Liver (tissue), 9 donors: ENCODE measurements around the gene DTYMK. TPM values are rescaled to one million over a fixed set of nuclear protein-coding genes. Genes with fewer than 3 reads are reported as not detected.

Experiments
- DNase-seq: peaks from one replicate; pipeline ENCODE4 v3.0.0-alpha.2; 2017; ENCODE audit warnings: low spot score
- H3K27ac ChIP-seq, 2 donors: one replicate each; pipeline ENCODE4 v1.7.0; 2013; ENCODE audit warnings: inconsistent platforms in 2 of 2, low read length in 2 of 2, control low read depth in 1 of 2, low read depth in 1 of 2, mild to moderate bottlenecking in 1 of 2
- H3K27me3 ChIP-seq, 4 donors: one replicate each; pipeline versions ENCODE4 v1.6.1 to v1.7.0; 2013; ENCODE audit warnings: low read length in 3 of 4, inconsistent platforms in 1 of 4, mild to moderate bottlenecking in 1 of 4, moderate library complexity in 1 of 4; ENCODE audit not compliant: control insufficient read depth in 4 of 4, insufficient read depth in 4 of 4
- H3K36me3 ChIP-seq, 4 donors: one replicate each; pipeline versions ENCODE4 v1.6.1 to v1.7.0; 2013; ENCODE audit warnings: low read length in 3 of 4, mild to moderate bottlenecking in 3 of 4, low read depth in 1 of 4, moderate library complexity in 1 of 4; ENCODE audit not compliant: control insufficient read depth in 4 of 4, insufficient read depth in 3 of 4
- H3K4me1 ChIP-seq, 4 donors: one replicate each; pipeline versions ENCODE4 v1.6.1 to v1.7.0; 2013; ENCODE audit warnings: low read length in 3 of 4, mild to moderate bottlenecking in 3 of 4, moderate library complexity in 1 of 4; ENCODE audit not compliant: control insufficient read depth in 4 of 4, insufficient read depth in 4 of 4
- H3K4me3 ChIP-seq, 3 donors: one replicate each; pipeline versions ENCODE4 v1.6.1 to v1.7.0; 2013; ENCODE audit warnings: low read length in 3 of 3, control low read depth in 1 of 3, low read depth in 1 of 3, mild to moderate bottlenecking in 1 of 3
- H3K9ac ChIP-seq, 2 donors: one replicate each; pipeline ENCODE4 v1.7.0; 2013; ENCODE audit warnings: low read length in 2 of 2, mild to moderate bottlenecking in 2 of 2, moderate library complexity in 2 of 2, control low read depth in 1 of 2, low read depth in 1 of 2
- H3K9me3 ChIP-seq, 4 donors: one replicate each; pipeline versions ENCODE4 v1.6.1 to v1.7.0; 2013; ENCODE audit warnings: low read length in 3 of 4; ENCODE audit not compliant: control insufficient read depth in 4 of 4
- EGR1 ChIP-seq, 2 donors: IDR thresholded peaks; 2 replicates each; pipeline ENCODE4 v1.6.1; 2016 to 2018; ENCODE audit warnings: antibody characterized with exemption in 2 of 2, low read depth in 2 of 2
- FOXA1 ChIP-seq: IDR thresholded peaks from 2 replicates; pipeline ENCODE4 v1.6.1; 2016; ENCODE audit warnings: antibody characterized with exemption
- FOXA2 ChIP-seq: IDR thresholded peaks from 2 replicates; pipeline ENCODE4 v1.6.1; 2016; ENCODE audit warnings: antibody characterized with exemption
- GABPA ChIP-seq, 2 donors: IDR thresholded peaks in 1 of 2; conservative IDR thresholded peaks in 1 of 2; 2 replicates each; pipeline ENCODE4 v1.6.1; 2016; ENCODE audit warnings: antibody characterized with exemption in 2 of 2, mild to moderate bottlenecking in 1 of 2, moderate library complexity in 1 of 2
- HNF4G ChIP-seq: IDR thresholded peaks from 2 replicates; pipeline ENCODE4 v1.6.1; 2016; ENCODE audit warnings: antibody characterized with exemption
- JUND ChIP-seq, 2 donors: IDR thresholded peaks; 2 replicates each; pipeline ENCODE4 v1.6.1; 2016; ENCODE audit warnings: antibody characterized with exemption in 2 of 2
- NR2F2 ChIP-seq: IDR thresholded peaks from 2 replicates; pipeline ENCODE4 v1.6.1; 2016; ENCODE audit warnings: antibody characterized with exemption
- RAD21 ChIP-seq, 2 donors: IDR thresholded peaks; 2 replicates each; pipeline ENCODE4 v1.6.1; 2016; ENCODE audit warnings: antibody characterized with exemption in 2 of 2, mild to moderate bottlenecking in 2 of 2
- RXRA ChIP-seq, 2 donors: IDR thresholded peaks; 2 replicates each; pipeline ENCODE4 v1.6.1; 2017 to 2018; ENCODE audit warnings: antibody characterized with exemption in 2 of 2, mild to moderate bottlenecking in 1 of 2
- SP1 ChIP-seq: IDR thresholded peaks from 2 replicates; pipeline ENCODE4 v1.6.1; 2018; ENCODE audit warnings: antibody characterized with exemption, mild to moderate bottlenecking
- YY1 ChIP-seq: IDR thresholded peaks from 2 replicates; pipeline ENCODE4 v1.6.1; 2016; ENCODE audit warnings: antibody characterized with exemption, mild to moderate bottlenecking
- WGBS: extraction: QIAGEN DNeasy Blood & Tissue Kit; methylation state at CpG from one replicate; pipeline ENCODE4 v1.1.7; 2013; 5-methylcytosine and 5-hydroxymethylcytosine counted together
- polyA plus RNA-seq, 2 donors: library from polyadenylated mRNA; stranded (reverse) in 1 of 2; unstranded in 1 of 2; fragments of 200-250 nt in 1 of 2; fragments of >200 nt in 1 of 2; fragmentation: Nextera tagmentation in 1 of 2; extraction: Ambion mirVana in 1 of 2; gene quantifications; one replicate each; pipeline versions ENCODE4 v1.2.1 to v1.2.3, GENCODE V29; 2013 to 2015
- total RNA-seq, 2 donors: library from RNA; depleted of rRNA; stranded (reverse); fragments of >200 nt; gene quantifications; one replicate each; pipeline ENCODE4 v1.2.3, GENCODE V29; 2014
- TF ChIP-seq, protein P1 (sequence below): fragments of 150-350 bp; IDR thresholded peaks from 2 replicates; pipeline ENCODE4 v1.5.1; 2017; ENCODE audit warnings: improper control_type of control experiment, low read depth, low read length; ENCODE audit not compliant: missing input control
- TF ChIP-seq, protein P2 (sequence below): IDR thresholded peaks from 2 replicates; pipeline ENCODE4 v1.6.1; 2016; ENCODE audit warnings: antibody characterized with exemption
- TF ChIP-seq, protein P3 (sequence below): IDR thresholded peaks from 2 replicates; pipeline ENCODE4 v1.6.1; 2016; ENCODE audit warnings: antibody characterized with exemption
- TF ChIP-seq, protein P4 (sequence below): IDR thresholded peaks from 2 replicates; pipeline ENCODE4 v1.6.1; 2016; ENCODE audit warnings: antibody characterized with exemption
- donor health status: healthy.
- donor health status: healthy.
- donor health status: healthy.
- donor health status: healthy.
- donor health status: healthy.

Gene DTYMK
- total and polyA plus RNA-seq, 4 donors = 5.5 to 17.7 (median 14.5) TPM

DNA sequence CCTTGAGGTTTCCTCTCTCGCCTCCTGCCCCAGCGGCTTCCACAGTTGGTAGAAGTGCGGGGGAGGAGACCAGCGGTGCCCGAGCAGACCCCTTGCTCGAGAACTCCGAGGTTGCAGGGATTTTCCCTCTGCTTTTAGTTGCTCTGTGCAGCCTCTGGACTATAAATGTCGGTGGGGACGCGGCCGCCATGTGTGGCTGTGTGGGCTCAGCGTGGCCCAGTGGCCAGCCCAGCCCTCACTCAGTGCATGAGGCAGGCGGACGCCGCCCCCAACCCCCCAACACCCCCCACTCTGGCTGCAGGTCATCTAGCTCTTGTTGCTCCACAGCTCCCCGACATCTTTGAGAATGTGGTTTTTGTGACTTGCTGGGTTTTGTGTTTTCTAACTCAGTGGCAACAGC lies 32.5 kb upstream of the DTYMK start:
- H3K9ac ChIP-seq = no peak overlapping the region
- no peaks in the 10 kb centered on the region for H3K4me1 ChIP-seq
- no peak overlapping the region for H3K4me3 ChIP-seq
- WGBS = 96% methylated on average over 16 of the region's 16 CpGs
- peaks cover 16 to 56% (median 26%) of the 10 kb centered on the region in 4 donors for H3K36me3 ChIP-seq
- no peaks in the 10 kb centered on the region for H3K27me3 ChIP-seq
- TF ChIP-seq JUND (IDR thresholded peaks at IDR 0.05) = no peak
- H3K9me3 ChIP-seq = peaks cover 2 to 10% (median 4%) of the 10 kb centered on the region in 4 donors
- DNase-seq = no peak
- no peak overlapping the region for H3K27ac ChIP-seq

DNA sequence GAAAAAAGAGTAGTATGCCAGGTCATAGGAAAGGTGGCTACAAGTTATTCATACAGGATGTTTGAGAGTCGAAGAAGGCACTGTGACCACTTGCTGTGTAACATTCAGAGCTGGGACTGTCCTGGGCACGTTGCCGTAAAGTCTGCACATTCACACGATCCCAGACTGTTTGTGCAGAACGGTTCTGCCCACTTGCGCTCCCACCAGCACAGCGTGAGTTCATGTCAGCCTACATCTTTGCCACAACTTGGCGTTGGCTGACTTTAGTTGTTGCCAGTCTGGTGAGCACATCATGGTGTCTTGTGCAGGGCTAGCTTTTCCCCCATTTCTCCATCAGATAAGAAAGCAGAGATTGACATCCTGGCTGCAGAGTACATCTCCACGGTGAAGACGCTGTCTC lies 22.3 kb upstream of the DTYMK start:
- Histone ChIP-seq H3K4me1 (peaks cover 0 to under 1% (median 0%) of the 10 kb centered on the region in 4 donors), H3K27me3 (no peaks in the 10 kb centered on the region), H3K9me3 (no peaks in the 10 kb centered on the region), H3K36me3 (peaks cover 24 to 63% (median 49%) of the 10 kb centered on the region in 4 donors), H3K9ac (no peak overlapping the region), H3K4me3 (no peak overlapping the region), H3K27ac (no peak overlapping the region)
- 91% methylated on average over 10 of the region's 10 CpGs for WGBS
- DNase-seq = no peak
- TF ChIP-seq FOXA1 = no peak
- no peak for TF ChIP-seq YY1
- no peak for TF ChIP-seq FOXA2
- no peak for TF ChIP-seq RAD21 (IDR thresholded peaks at IDR 0.05)

DNA sequence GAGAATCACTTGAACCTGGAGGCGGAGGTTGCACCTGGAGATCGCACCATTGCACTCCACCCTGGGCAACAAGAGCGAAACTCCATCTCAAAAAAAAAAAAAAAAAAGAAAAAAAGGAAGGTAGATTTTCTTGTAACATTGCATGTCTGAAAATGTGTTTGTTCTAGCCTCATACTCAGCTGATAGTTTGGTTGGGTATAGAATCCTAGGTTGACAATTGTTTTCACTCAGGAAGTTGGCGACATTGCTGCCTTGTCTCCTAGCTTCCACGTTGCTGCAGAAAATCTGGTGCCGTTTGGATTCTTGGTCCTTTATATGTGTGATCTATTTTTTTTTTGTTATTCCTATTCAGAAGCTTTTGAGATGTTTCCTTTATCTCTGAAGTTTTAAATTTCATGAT lies 19.9 kb upstream of the DTYMK start:
- Histone ChIP-seq H3K4me3 (no peak overlapping the region), H3K4me1 (peaks cover 0 to 13% (median 9%) of the 10 kb centered on the region in 4 donors), H3K9ac (no peak overlapping the region), H3K27me3 (no peaks in the 10 kb centered on the region), H3K27ac (no peak overlapping the region), H3K9me3 (no peaks in the 10 kb centered on the region), H3K36me3 (peaks cover 14 to 43% (median 34%) of the 10 kb centered on the region in 4 donors)
- no peak for DNase-seq
- 98% methylated on average over 6 of the region's 6 CpGs for whole genome bisulfite sequencing
- TF ChIP-seq NR2F2 = no peak
- TF ChIP-seq, protein P1, sequence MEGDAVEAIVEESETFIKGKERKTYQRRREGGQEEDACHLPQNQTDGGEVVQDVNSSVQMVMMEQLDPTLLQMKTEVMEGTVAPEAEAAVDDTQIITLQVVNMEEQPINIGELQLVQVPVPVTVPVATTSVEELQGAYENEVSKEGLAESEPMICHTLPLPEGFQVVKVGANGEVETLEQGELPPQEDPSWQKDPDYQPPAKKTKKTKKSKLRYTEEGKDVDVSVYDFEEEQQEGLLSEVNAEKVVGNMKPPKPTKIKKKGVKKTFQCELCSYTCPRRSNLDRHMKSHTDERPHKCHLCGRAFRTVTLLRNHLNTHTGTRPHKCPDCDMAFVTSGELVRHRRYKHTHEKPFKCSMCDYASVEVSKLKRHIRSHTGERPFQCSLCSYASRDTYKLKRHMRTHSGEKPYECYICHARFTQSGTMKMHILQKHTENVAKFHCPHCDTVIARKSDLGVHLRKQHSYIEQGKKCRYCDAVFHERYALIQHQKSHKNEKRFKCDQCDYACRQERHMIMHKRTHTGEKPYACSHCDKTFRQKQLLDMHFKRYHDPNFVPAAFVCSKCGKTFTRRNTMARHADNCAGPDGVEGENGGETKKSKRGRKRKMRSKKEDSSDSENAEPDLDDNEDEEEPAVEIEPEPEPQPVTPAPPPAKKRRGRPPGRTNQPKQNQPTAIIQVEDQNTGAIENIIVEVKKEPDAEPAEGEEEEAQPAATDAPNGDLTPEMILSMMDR = no peak
- TF ChIP-seq FOXA1 = no peak
- TF ChIP-seq RXRA (IDR thresholded peaks at IDR 0.05) = no peak
- TF ChIP-seq YY1 = no peak
- no peak for TF ChIP-seq EGR1 (IDR thresholded peaks at IDR 0.05; ENCODE audit: low read depth in 2 of 2)
- TF ChIP-seq, protein P2, sequence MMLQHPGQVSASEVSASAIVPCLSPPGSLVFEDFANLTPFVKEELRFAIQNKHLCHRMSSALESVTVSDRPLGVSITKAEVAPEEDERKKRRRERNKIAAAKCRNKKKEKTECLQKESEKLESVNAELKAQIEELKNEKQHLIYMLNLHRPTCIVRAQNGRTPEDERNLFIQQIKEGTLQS = no peak
- TF ChIP-seq, protein P3, sequence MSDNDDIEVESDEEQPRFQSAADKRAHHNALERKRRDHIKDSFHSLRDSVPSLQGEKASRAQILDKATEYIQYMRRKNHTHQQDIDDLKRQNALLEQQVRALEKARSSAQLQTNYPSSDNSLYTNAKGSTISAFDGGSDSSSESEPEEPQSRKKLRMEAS = no peak
- no peak for TF ChIP-seq HNF4G
- no peak for TF ChIP-seq RAD21 (IDR thresholded peaks at IDR 0.05)
- TF ChIP-seq, protein P4, sequence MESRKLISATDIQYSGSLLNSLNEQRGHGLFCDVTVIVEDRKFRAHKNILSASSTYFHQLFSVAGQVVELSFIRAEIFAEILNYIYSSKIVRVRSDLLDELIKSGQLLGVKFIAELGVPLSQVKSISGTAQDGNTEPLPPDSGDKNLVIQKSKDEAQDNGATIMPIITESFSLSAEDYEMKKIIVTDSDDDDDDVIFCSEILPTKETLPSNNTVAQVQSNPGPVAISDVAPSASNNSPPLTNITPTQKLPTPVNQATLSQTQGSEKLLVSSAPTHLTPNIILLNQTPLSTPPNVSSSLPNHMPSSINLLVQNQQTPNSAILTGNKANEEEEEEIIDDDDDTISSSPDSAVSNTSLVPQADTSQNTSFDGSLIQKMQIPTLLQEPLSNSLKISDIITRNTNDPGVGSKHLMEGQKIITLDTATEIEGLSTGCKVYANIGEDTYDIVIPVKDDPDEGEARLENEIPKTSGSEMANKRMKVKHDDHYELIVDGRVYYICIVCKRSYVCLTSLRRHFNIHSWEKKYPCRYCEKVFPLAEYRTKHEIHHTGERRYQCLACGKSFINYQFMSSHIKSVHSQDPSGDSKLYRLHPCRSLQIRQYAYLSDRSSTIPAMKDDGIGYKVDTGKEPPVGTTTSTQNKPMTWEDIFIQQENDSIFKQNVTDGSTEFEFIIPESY = no peak
- TF ChIP-seq FOXA2 = no peak
- TF ChIP-seq JUND (IDR thresholded peaks at IDR 0.05) = no peak
- no peak for TF ChIP-seq SP1
- TF ChIP-seq GABPA (IDR thresholded peaks at IDR 0.05 in 1 of 2, conservative IDR thresholded peaks at IDR 0.05 in 1 of 2) = no peak
